ELF-1 (cell line): ENCODE results near the gene MMP24.
"Not testable (repeated sequence)": the region's sequence is repeated elsewhere in the genome, so short reads cannot be mapped to it uniquely, and the experiment has no call there.

ENCODE experiments used
- DNase-seq: peaks from one replicate; pipeline ENCODE4 v3.0.0-alpha.2; 2016; ENCODE audit warnings: low read depth, low spot score

MMP24 gene

GRCh38 chr20:35226126-35226883, at the start of gene MMP24:
Gene MMP24 (plus strand): TSS chr20:35226690. CDS start chr20:35226739, 49 bp downstream.
- DNase-seq = no peak

GRCh38 chr20:35179292-35180212, 46.9 kb upstream of the MMP24 start:
- no peak for DNase-seq

- no peak for DNase-seq
Observed at GRCh38 chr20:35180266-35180665, 46.2 kb upstream of the MMP24 start.

GRCh38 chr20:35181731-35182130, 44.8 kb upstream of the MMP24 start:
- DNase-seq = no peak

- not testable (repeated sequence) for DNase-seq
Observed at GRCh38 chr20:35186691-35187289, 39.7 kb upstream of the MMP24 start.

GRCh38 chr20:35187584-35188190, 38.8 kb upstream of the MMP24 start:
- no peak for DNase-seq

- not testable (repeated sequence) for DNase-seq
Observed at GRCh38 chr20:35189223-35189622, 37.3 kb upstream of the MMP24 start.

- DNase-seq = no peak
Observed at GRCh38 chr20:35190556-35190955, 35.9 kb upstream of the MMP24 start.

- DNase-seq = no peak
Observed at GRCh38 chr20:35191419-35192117, 34.9 kb upstream of the MMP24 start.

GRCh38 chr20:35192118-35192872, 34.2 kb upstream of the MMP24 start:
- peak; percentile 28 for DNase-seq

GRCh38 chr20:35193031-35193791, 33.3 kb upstream of the MMP24 start:
- DNase-seq = not testable (repeated sequence)

GRCh38 chr20:35196313-35196712, 30.2 kb upstream of the MMP24 start:
- DNase-seq = no peak

GRCh38 chr20:35199740-35200139, 26.8 kb upstream of the MMP24 start:
- no peak for DNase-seq

GRCh38 chr20:35200267-35200666, 26.2 kb upstream of the MMP24 start:
- no peak for DNase-seq

GRCh38 chr20:35201467-35201866, 25.0 kb upstream of the MMP24 start:
- DNase-seq = not testable (repeated sequence)

GRCh38 chr20:35206802-35207201, 19.7 kb upstream of the MMP24 start:
- no peak for DNase-seq

GRCh38 chr20:35207950-35208611, 18.4 kb upstream of the MMP24 start:
- peak; percentile 40 for DNase-seq

GRCh38 chr20:35215066-35215956, 11.2 kb upstream of the MMP24 start:
- no peak for DNase-seq
